Dendritic cell treated with granulocyte-macrophage colony-stimulating factor and Interleukin-4, amounts not matched to agents 40 ng/mL and 50 ng/mL, for 4 days (primary cell): ENCODE measurements around the gene LHFPL2.

Source experiments
- H3K27ac Mint-ChIP-seq: one replicate; pipeline ENCODE4 v1.8.0; 2022; ENCODE audit warnings: mild to moderate bottlenecking, mixed read lengths
- H3K27me3 Mint-ChIP-seq: one replicate; pipeline ENCODE4 v1.8.0; 2022; ENCODE audit warnings: mild to moderate bottlenecking, mixed read lengths
- H3K36me3 Mint-ChIP-seq: one replicate; pipeline ENCODE4 v1.8.0; 2022; ENCODE audit warnings: low read depth, mixed read lengths
- H3K4me1 Mint-ChIP-seq: one replicate; pipeline ENCODE4 v1.8.0; 2022; ENCODE audit warnings: low read depth, mixed read lengths
- H3K4me3 Mint-ChIP-seq: one replicate; pipeline ENCODE4 v1.8.0; 2022; ENCODE audit warnings: mild to moderate bottlenecking, moderate library complexity, mixed read lengths
- H3K9me3 Mint-ChIP-seq: one replicate; pipeline ENCODE4 v1.8.0; 2022; ENCODE audit warnings: mixed read lengths
- intact Hi-C: fragments of 100-400 bp; cut with micrococcal nuclease; formaldehyde crosslinking; loops from one replicate; pipeline ENCODE4 v1.15.0; 2022

Gene LHFPL2

GRCh38 chr5:78587081-78587774 lies 61.3 kb downstream of the LHFPL2 start:
- Mint-ChIP-seq H3K4me1 (peaks cover 47% of the 10 kb centered on the region), H3K36me3 (peaks cover 12% of the 10 kb centered on the region), H3K27me3 (no peaks in the 10 kb centered on the region), H3K4me3 (no peak overlapping the region), H3K27ac (no peak overlapping the region), H3K9me3 (no peaks in the 10 kb centered on the region)
- intact Hi-C loops, result no loop called here

- H3K4me3 Mint-ChIP-seq, result no peak overlapping the region
- H3K9me3 Mint-ChIP-seq, result no peaks in the 10 kb centered on the region
- H3K27ac Mint-ChIP-seq, result peak overlapping the region; percentile 51
These were observed 62.3 kb downstream of the LHFPL2 start for GRCh38 chr5:78586251-78586650.

GRCh38 chr5:78578015-78578414 lies 70.6 kb downstream of the LHFPL2 start:
- intact Hi-C loops, result no loop called here
- Mint-ChIP-seq H3K27ac (no peak overlapping the region), H3K4me1 (peaks cover 49% of the 10 kb centered on the region), H3K36me3 (no peaks in the 10 kb centered on the region), H3K4me3 (no peak overlapping the region), H3K9me3 (no peaks in the 10 kb centered on the region), H3K27me3 (no peaks in the 10 kb centered on the region)

More at GRCh38 chr5:78586251-78586650, 62.3 kb downstream of the LHFPL2 start:
- peaks cover 12% of the 10 kb centered on the region for H3K36me3 Mint-ChIP-seq
- H3K27me3 Mint-ChIP-seq, result no peaks in the 10 kb centered on the region
- peaks cover 37% of the 10 kb centered on the region for H3K4me1 Mint-ChIP-seq
- intact Hi-C loops, result no loop called here

GRCh38 chr5:78577071-78577807 lies 71.3 kb downstream of the LHFPL2 start:
- no peaks in the 10 kb centered on the region for H3K9me3 Mint-ChIP-seq
- intact Hi-C loops, result no loop called here

GRCh38 chr5:78576376-78576775 lies 72.2 kb downstream of the LHFPL2 start:
- H3K36me3 Mint-ChIP-seq, result no peaks in the 10 kb centered on the region
- no peaks in the 10 kb centered on the region for H3K27me3 Mint-ChIP-seq
- H3K27ac Mint-ChIP-seq, result peak overlapping the region; percentile 53
- no peaks in the 10 kb centered on the region for H3K9me3 Mint-ChIP-seq
- H3K4me1 Mint-ChIP-seq, result peaks cover 61% of the 10 kb centered on the region
- intact Hi-C loops, result no loop called here
- no peak overlapping the region for H3K4me3 Mint-ChIP-seq

More at GRCh38 chr5:78577071-78577807, 71.3 kb downstream of the LHFPL2 start:
- H3K27ac Mint-ChIP-seq, result peak overlapping the region; percentile 53
- no peaks in the 10 kb centered on the region for H3K27me3 Mint-ChIP-seq
- peaks cover 53% of the 10 kb centered on the region for H3K4me1 Mint-ChIP-seq
- H3K36me3 Mint-ChIP-seq, result no peaks in the 10 kb centered on the region
- H3K4me3 Mint-ChIP-seq, result no peak overlapping the region

GRCh38 chr5:78574731-78575161 lies 73.8 kb downstream of the LHFPL2 start:
- intact Hi-C loops, result no loop called here
- Mint-ChIP-seq H3K27me3 (no peaks in the 10 kb centered on the region), H3K4me3 (no peak overlapping the region), H3K36me3 (no peaks in the 10 kb centered on the region), H3K27ac (peak overlapping the region; percentile 81), H3K4me1 (peaks cover 70% of the 10 kb centered on the region), H3K9me3 (no peaks in the 10 kb centered on the region)

- H3K4me3 Mint-ChIP-seq, result no peak overlapping the region
- H3K27ac Mint-ChIP-seq, result peak overlapping the region; percentile 81
- no peaks in the 10 kb centered on the region for H3K27me3 Mint-ChIP-seq
- peaks cover 75% of the 10 kb centered on the region for H3K4me1 Mint-ChIP-seq
- H3K9me3 Mint-ChIP-seq, result no peaks in the 10 kb centered on the region
- no peaks in the 10 kb centered on the region for H3K36me3 Mint-ChIP-seq
- intact Hi-C loops, result no loop called here
These were observed 74.4 kb downstream of the LHFPL2 start for GRCh38 chr5:78574131-78574673.

- intact Hi-C loops, result no loop called here
- peaks cover 82% of the 10 kb centered on the region for H3K4me1 Mint-ChIP-seq
- no peaks in the 10 kb centered on the region for H3K36me3 Mint-ChIP-seq
- no peak overlapping the region for H3K4me3 Mint-ChIP-seq
- H3K27ac Mint-ChIP-seq, result peak overlapping the region; percentile 81
- H3K27me3 Mint-ChIP-seq, result no peaks in the 10 kb centered on the region
- no peaks in the 10 kb centered on the region for H3K9me3 Mint-ChIP-seq
These were observed 75.3 kb downstream of the LHFPL2 start for GRCh38 chr5:78573318-78573717.

- Mint-ChIP-seq H3K4me1 (peaks cover 66% of the 10 kb centered on the region), H3K27me3 (no peaks in the 10 kb centered on the region), H3K27ac (peak overlapping the region; percentile 20), H3K36me3 (no peaks in the 10 kb centered on the region), H3K9me3 (no peaks in the 10 kb centered on the region), H3K4me3 (no peak overlapping the region)
- intact Hi-C loops, result no loop called here
These were observed 77.9 kb downstream of the LHFPL2 start for GRCh38 chr5:78570646-78571045.

- no peak overlapping the region for H3K4me3 Mint-ChIP-seq
- peaks cover 63% of the 10 kb centered on the region for H3K4me1 Mint-ChIP-seq
- intact Hi-C loops, result no loop called here
- no peaks in the 10 kb centered on the region for H3K36me3 Mint-ChIP-seq
- peak overlapping the region; percentile 62 for H3K27ac Mint-ChIP-seq
- H3K9me3 Mint-ChIP-seq, result no peaks in the 10 kb centered on the region
- H3K27me3 Mint-ChIP-seq, result no peaks in the 10 kb centered on the region
These were observed 79.1 kb downstream of the LHFPL2 start for GRCh38 chr5:78569441-78569840.

GRCh38 chr5:78568676-78569075 lies 79.9 kb downstream of the LHFPL2 start:
- intact Hi-C loops, result no loop called here
- no peaks in the 10 kb centered on the region for H3K27me3 Mint-ChIP-seq
- H3K4me3 Mint-ChIP-seq, result no peak overlapping the region
- no peaks in the 10 kb centered on the region for H3K9me3 Mint-ChIP-seq
- no peaks in the 10 kb centered on the region for H3K36me3 Mint-ChIP-seq
- peak overlapping the region; percentile 62 for H3K27ac Mint-ChIP-seq
- H3K4me1 Mint-ChIP-seq, result peaks cover 61% of the 10 kb centered on the region

GRCh38 chr5:78568212-78568611 lies 80.4 kb downstream of the LHFPL2 start:
- peak overlapping the region; percentile 62 for H3K27ac Mint-ChIP-seq
- no peaks in the 10 kb centered on the region for H3K27me3 Mint-ChIP-seq
- H3K36me3 Mint-ChIP-seq, result no peaks in the 10 kb centered on the region
- no peaks in the 10 kb centered on the region for H3K9me3 Mint-ChIP-seq
- H3K4me3 Mint-ChIP-seq, result no peak overlapping the region
- intact Hi-C loops, result no loop called here
- peaks cover 57% of the 10 kb centered on the region for H3K4me1 Mint-ChIP-seq

GRCh38 chr5:78567617-78568016 lies 81.0 kb downstream of the LHFPL2 start:
- no peaks in the 10 kb centered on the region for H3K27me3 Mint-ChIP-seq
- H3K9me3 Mint-ChIP-seq, result no peaks in the 10 kb centered on the region
- H3K4me1 Mint-ChIP-seq, result peaks cover 55% of the 10 kb centered on the region
- intact Hi-C loops, result no loop called here
- H3K4me3 Mint-ChIP-seq, result no peak overlapping the region
- no peak overlapping the region for H3K27ac Mint-ChIP-seq
- H3K36me3 Mint-ChIP-seq, result no peaks in the 10 kb centered on the region

- intact Hi-C loops, result no loop called here
- Mint-ChIP-seq H3K27ac (peak overlapping the region; percentile 76), H3K4me3 (no peak overlapping the region), H3K36me3 (no peaks in the 10 kb centered on the region), H3K4me1 (peaks cover 53% of the 10 kb centered on the region), H3K27me3 (no peaks in the 10 kb centered on the region), H3K9me3 (no peaks in the 10 kb centered on the region)
These were observed 81.7 kb downstream of the LHFPL2 start for GRCh38 chr5:78566747-78567425.
